ENCODE data around the gene NUDT14.

The NUDT14 gene

DNA sequence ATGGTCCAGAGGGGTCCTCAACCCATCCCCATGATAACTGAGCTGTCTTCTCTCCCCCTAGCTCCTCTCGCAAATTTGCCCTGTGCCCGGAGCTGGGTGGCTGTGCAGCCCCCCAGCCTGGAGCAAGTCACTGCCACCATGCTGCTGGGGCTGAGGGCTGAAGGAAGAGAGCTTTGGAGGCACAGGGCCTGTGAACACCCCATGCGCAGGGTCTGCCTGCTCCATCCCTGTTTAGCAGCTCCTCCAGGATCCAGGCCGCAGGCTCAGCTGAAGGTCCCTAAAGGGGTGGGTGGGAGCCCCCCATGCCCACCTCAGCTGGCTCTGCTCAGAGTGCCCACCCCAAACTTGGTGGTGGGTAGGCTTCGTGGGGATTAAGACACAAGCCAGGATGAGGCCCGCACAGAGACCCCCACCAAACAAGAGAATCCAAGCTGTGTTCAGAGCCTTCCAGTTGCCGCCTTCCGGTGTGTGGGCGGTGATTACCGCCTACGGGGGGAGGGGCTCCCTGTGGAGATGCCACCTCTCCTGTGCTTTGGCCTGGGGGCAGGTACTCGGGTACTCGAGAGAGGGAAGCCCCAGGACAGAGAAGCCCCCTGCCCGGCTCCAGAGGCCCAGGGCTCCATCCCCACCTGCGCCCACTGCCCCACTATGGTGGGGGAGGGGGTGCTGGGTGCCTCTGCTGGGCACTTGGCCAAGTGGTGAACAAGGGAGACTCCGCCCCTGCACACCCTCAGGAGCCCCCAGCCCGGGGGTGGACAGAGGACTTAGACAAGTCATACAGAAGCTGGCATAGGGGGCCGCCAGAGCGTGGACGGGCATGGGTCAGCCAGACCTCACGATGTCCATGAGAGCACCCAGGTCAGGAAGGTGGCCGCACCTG is 11.1 kb downstream of the NUDT14 start:
- H3K27ac ChIP-seq: peak overlapping the region; percentile 85
- H3K4me1 ChIP-seq: peaks cover 90% of the 10 kb centered on the region
- no peaks in the 10 kb centered on the region for H3K36me3 ChIP-seq
- H3K9ac ChIP-seq: peak overlapping the region; percentile 73
- H4K20me1 ChIP-seq: peaks cover 53% of the 10 kb centered on the region
- H3K4me3 ChIP-seq: peak overlapping the region; percentile 78
- peak overlapping the region; percentile 98 for H3K4me2 ChIP-seq
- no peaks in the 10 kb centered on the region for H3K27me3 ChIP-seq
- TF ChIP-seq Cebpa-rat (IDR thresholded peaks at IDR 0.05): no peak
- no peaks in the 10 kb centered on the region for H3K9me3 ChIP-seq

- Histone ChIP-seq H4K20me1 (peaks cover 59% of the 10 kb centered on the region), H3K27ac (peak overlapping the region; percentile 85), H3K4me1 (peaks cover 90% of the 10 kb centered on the region), H3K4me3 (peak overlapping the region; percentile 78), H3K9me3 (no peaks in the 10 kb centered on the region), H3K27me3 (no peaks in the 10 kb centered on the region), H3K36me3 (no peaks in the 10 kb centered on the region), H3K9ac (peak overlapping the region; percentile 73), H3K4me2 (peak overlapping the region; percentile 98)
- TF ChIP-seq Cebpa-rat (IDR thresholded peaks at IDR 0.05): no peak
Measured at GRCh38 chr14:105168979-105169507, 12.1 kb downstream of the NUDT14 start.

- H3K27ac ChIP-seq: peak within 1 kb of the TSS; percentile 92
- H3K4me2 ChIP-seq: peak within 1 kb of the TSS; percentile 98
- H3K4me3 ChIP-seq: peak within 1 kb of the TSS; percentile 78
- H3K9ac ChIP-seq: peak within 1 kb of the TSS; percentile 85
- TF ChIP-seq Cebpa-rat (IDR thresholded peaks at IDR 0.05): no peak
- H3K4me1 ChIP-seq: peaks cover 90% of the 10 kb centered on the region
- H3K9me3 ChIP-seq: no peaks in the 10 kb centered on the region
- H3K27me3 ChIP-seq: no peaks in the 10 kb centered on the region
- H4K20me1 ChIP-seq: peaks cover 59% of the 10 kb centered on the region
- no peaks in the 10 kb centered on the region for H3K36me3 ChIP-seq
Measured at GRCh38 chr14:105168496-105168978, 12.6 kb downstream of the NUDT14 start, which contains the start of gene JAG2. Gene JAG2 (minus strand): TSS chr14:105168776. CDS start chr14:105168420, 356 bp downstream.

- TF ChIP-seq Cebpa-rat (IDR thresholded peaks at IDR 0.05): no peak
- Histone ChIP-seq H4K20me1 (peaks cover 61% of the 10 kb centered on the region), H3K9me3 (no peaks in the 10 kb centered on the region), H3K4me3 (peak overlapping the region; percentile 78), H3K4me2 (peak overlapping the region; percentile 94), H3K36me3 (no peaks in the 10 kb centered on the region), H3K9ac (peak overlapping the region; percentile 85), H3K4me1 (peaks cover 90% of the 10 kb centered on the region), H3K27me3 (no peaks in the 10 kb centered on the region), H3K27ac (peak overlapping the region; percentile 92)
Measured at GRCh38 chr14:105168093-105168420, 13.1 kb downstream of the NUDT14 start.

GRCh38 chr14:105167303-105168092 is 13.6 kb downstream of the NUDT14 start:
- H3K9ac ChIP-seq: peak overlapping the region; percentile 85
- peaks cover 90% of the 10 kb centered on the region for H3K4me1 ChIP-seq
- TF ChIP-seq Cebpa-rat (IDR thresholded peaks at IDR 0.05): no peak
- H3K27me3 ChIP-seq: no peaks in the 10 kb centered on the region
- H3K27ac ChIP-seq: peak overlapping the region; percentile 92
- H3K4me2 ChIP-seq: peak overlapping the region; percentile 94
- peak overlapping the region; percentile 78 for H3K4me3 ChIP-seq
- H3K9me3 ChIP-seq: no peaks in the 10 kb centered on the region
- H4K20me1 ChIP-seq: peaks cover 62% of the 10 kb centered on the region
- no peaks in the 10 kb centered on the region for H3K36me3 ChIP-seq

DNA sequence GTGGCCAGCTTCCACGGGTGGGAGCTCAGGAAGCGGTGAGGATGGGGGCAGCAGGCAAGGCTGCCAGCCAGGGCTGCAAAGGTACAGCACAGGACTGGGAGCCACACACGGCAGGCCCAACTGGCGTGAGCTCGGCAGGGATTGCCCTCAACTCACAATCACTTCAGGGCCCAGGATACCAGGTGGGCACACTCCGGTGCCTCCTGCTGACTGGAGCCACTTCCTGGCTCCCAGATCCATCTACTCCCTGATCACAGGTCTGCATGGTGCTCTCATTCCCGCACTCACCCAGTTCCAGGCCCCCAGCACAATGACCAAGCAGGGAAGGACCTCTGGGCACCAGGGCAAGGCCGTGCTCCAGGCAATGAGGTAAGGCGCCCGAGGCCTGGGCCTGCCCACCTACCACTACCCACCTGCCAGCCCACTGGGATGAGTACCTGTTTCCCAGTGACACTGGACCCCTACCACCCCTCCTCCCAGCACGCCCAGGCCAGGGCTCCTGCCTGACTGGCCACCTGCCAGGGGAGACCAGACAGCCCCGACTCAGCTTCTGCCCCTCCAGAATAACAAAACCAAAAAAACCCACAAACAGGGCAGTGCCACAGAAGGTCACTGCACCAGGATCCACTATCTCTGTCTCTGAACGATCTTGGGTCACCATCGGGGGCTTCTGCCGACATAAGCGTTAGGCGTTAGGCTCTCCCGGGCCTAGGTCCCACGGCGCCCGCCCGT is 14.4 kb downstream of the NUDT14 start:
- peak overlapping the region; percentile 92 for H3K27ac ChIP-seq
- peak overlapping the region; percentile 78 for H3K4me3 ChIP-seq
- peak overlapping the region; percentile 94 for H3K4me2 ChIP-seq
- H3K36me3 ChIP-seq: no peaks in the 10 kb centered on the region
- H3K27me3 ChIP-seq: no peaks in the 10 kb centered on the region
- no peaks in the 10 kb centered on the region for H3K9me3 ChIP-seq
- H3K4me1 ChIP-seq: peaks cover 90% of the 10 kb centered on the region
- H3K9ac ChIP-seq: peak overlapping the region; percentile 85
- peaks cover 62% of the 10 kb centered on the region for H4K20me1 ChIP-seq
- TF ChIP-seq Cebpa-rat (IDR thresholded peaks at IDR 0.05): no peak

- peaks cover 62% of the 10 kb centered on the region for H4K20me1 ChIP-seq
- H3K36me3 ChIP-seq: no peaks in the 10 kb centered on the region
- H3K9ac ChIP-seq: peak overlapping the region; percentile 85
- no peaks in the 10 kb centered on the region for H3K9me3 ChIP-seq
- peak overlapping the region; percentile 78 for H3K4me3 ChIP-seq
- peaks cover 90% of the 10 kb centered on the region for H3K4me1 ChIP-seq
- H3K27ac ChIP-seq: peak overlapping the region; percentile 92
- no peaks in the 10 kb centered on the region for H3K27me3 ChIP-seq
- H3K4me2 ChIP-seq: peak overlapping the region; percentile 94
- no peak for TF ChIP-seq Cebpa-rat (IDR thresholded peaks at IDR 0.05)
Measured at GRCh38 chr14:105165761-105166485, 15.2 kb downstream of the NUDT14 start.

- H3K4me3 ChIP-seq: peak overlapping the region; percentile 78
- H3K4me2 ChIP-seq: peak overlapping the region; percentile 94
- H4K20me1 ChIP-seq: peaks cover 68% of the 10 kb centered on the region
- H3K36me3 ChIP-seq: no peaks in the 10 kb centered on the region
- H3K4me1 ChIP-seq: peaks cover 90% of the 10 kb centered on the region
- H3K27ac ChIP-seq: peak overlapping the region; percentile 92
- H3K9ac ChIP-seq: peak overlapping the region; percentile 85
- H3K27me3 ChIP-seq: no peaks in the 10 kb centered on the region
- no peak for TF ChIP-seq Cebpa-rat (IDR thresholded peaks at IDR 0.05)
- no peaks in the 10 kb centered on the region for H3K9me3 ChIP-seq
Measured at GRCh38 chr14:105165134-105165704, 15.9 kb downstream of the NUDT14 start.

Data from BLaER1 (cell line).